ENCODE data around the gene EWSR1. TPM values are rescaled to one million over a fixed set of nuclear protein-coding genes. Genes with fewer than 3 reads are reported as not detected.

The EWSR1 gene
- total and polyA plus RNA-seq, 2 donors (not counting 3 experiments of a cell fraction or from before 2014, with no cell fraction given), result 305 to 588 TPM

GRCh38 chr22:29307596-29308147 lies 39.6 kb downstream of the EWSR1 start:
- intact Hi-C loops (cut with micrococcal nuclease) (loop anchor here (5.0 kb wide), 1 partner anchor 40 kb away; the partner anchor contains the start of genes EWSR1 and RHBDD3), dilution Hi-C loops (cut with MboI; ENCODE audit: extremely low pct_ligation_motif_present, low sequenced_read_pairs) (no loop called here)
- BruUV-seq (replicated peaks), result no TSS peak
- Histone ChIP-seq H3K4me3 (replicated peaks in 1 of 3; ENCODE audit: insufficient read depth in 1 of 3, low read depth in 1 of 3, low read length in 3 of 3) (peak overlapping the region; percentile 82 to 85 (median 84)), H3K9me1 (replicated peaks; ENCODE audit: control insufficient read depth, extremely low read depth, insufficient read depth, low read length) (no peaks in the 10 kb centered on the region), H4K20me1 (replicated peaks; ENCODE audit: control insufficient read depth, extremely low read depth, insufficient read depth, low read length) (no peaks in the 10 kb centered on the region), H3K4me1 (ENCODE audit: control insufficient read depth, extremely low read depth, insufficient read depth, low read length) (peaks cover 38% of the 10 kb centered on the region), H3K9ac (replicated peaks; ENCODE audit: extremely low read depth, insufficient read depth, low read length) (peak overlapping the region; percentile 77), H3K36me3 (ENCODE audit: control insufficient read depth in 2 of 2, extremely low read depth in 1 of 2, insufficient read depth in 2 of 2, low read length in 2 of 2) (peaks cover 0 to 4% of the 10 kb centered on the region in 2 experiments), H3K79me2 (ENCODE audit: control insufficient read depth, insufficient read depth, low read length) (peaks cover 9% of the 10 kb centered on the region), H3K27me3 (ENCODE audit: control insufficient read depth in 2 of 2, insufficient read depth in 2 of 2, low read length in 2 of 2) (no peaks in the 10 kb centered on the region), H3K9me3 (replicated peaks; ENCODE audit: control insufficient read depth, insufficient read depth, low read length) (no peaks in the 10 kb centered on the region), H2AFZ (ENCODE audit: low read depth, low read length) (peak overlapping the region; percentile 55), H3K27ac (ENCODE audit: insufficient read depth, low read depth, low read length) (peak overlapping the region; percentile 87), H3K4me2 (ENCODE audit: insufficient read depth, low read length) (peak overlapping the region; percentile 82)
- FAIRE-seq, result peak; percentile 21
- POLR2A ChIA-PET, result no interaction called here
- CTCF ChIA-PET, result interaction anchor here (1.0 to 1.8 kb wide), 2 partner anchors 11 to 49 kb away, joined by 3 to 6 read pairs; no protein-coding TSS in a partner anchor
- no peak for TF ChIP-seq POLR2AphosphoS5 (IDR thresholded peaks at IDR 0.05; ENCODE audit: insufficient read depth, low read depth, low read length)
- no peak for TF ChIP-seq EZH2 (IDR thresholded peaks at IDR 0.05; ENCODE audit: borderline replicate concordance, low read depth, low read length, severe bottlenecking)
- no peak for TF ChIP-seq GATA2 (IDR thresholded peaks at IDR 0.05; ENCODE audit: insufficient read depth, insufficient read length, low read depth, low read length)
- TF ChIP-seq MAX (IDR thresholded peaks at IDR 0.05; ENCODE audit: insufficient read depth, insufficient read length), result no peak
- TF ChIP-seq CTCF (IDR thresholded peaks at IDR 0.05; ENCODE audit: extremely low read depth in 1 of 2, insufficient read depth in 1 of 2, low read depth in 1 of 2, low read length in 2 of 2), result no peak
- TF ChIP-seq JUN (IDR thresholded peaks at IDR 0.05; ENCODE audit: borderline replicate concordance, insufficient read depth, insufficient read length, low read depth), result no peak
- no peak for TF ChIP-seq MYC (IDR thresholded peaks at IDR 0.05; ENCODE audit: low read depth, low read length)
- no peak for TF ChIP-seq POLR2A (IDR thresholded peaks at IDR 0.05; ENCODE audit: low read depth, low read length)
- DNase-seq (ENCODE audit: low read depth, low spot score), result no peak

Measured in endothelial cell of umbilical vein (primary cell).